Epithelial cell of prostate (primary cell): ENCODE results near the gene FJX1.
A peak's percentile ranks its signal among the peaks of the same experiment; 100 is the strongest.

Source experiments
- DNase-seq: peaks from one replicate; pipeline ENCODE4 v3.0.0-alpha.2; 2011; ENCODE audit warnings: low read depth, low spot score
- H3K27ac ChIP-seq: fragments of 450-650 bp; 2 replicates; pipeline ENCODE4 v1.5.1; 2017; ENCODE audit warnings: mild to moderate bottlenecking

FJX1 gene, protein sequence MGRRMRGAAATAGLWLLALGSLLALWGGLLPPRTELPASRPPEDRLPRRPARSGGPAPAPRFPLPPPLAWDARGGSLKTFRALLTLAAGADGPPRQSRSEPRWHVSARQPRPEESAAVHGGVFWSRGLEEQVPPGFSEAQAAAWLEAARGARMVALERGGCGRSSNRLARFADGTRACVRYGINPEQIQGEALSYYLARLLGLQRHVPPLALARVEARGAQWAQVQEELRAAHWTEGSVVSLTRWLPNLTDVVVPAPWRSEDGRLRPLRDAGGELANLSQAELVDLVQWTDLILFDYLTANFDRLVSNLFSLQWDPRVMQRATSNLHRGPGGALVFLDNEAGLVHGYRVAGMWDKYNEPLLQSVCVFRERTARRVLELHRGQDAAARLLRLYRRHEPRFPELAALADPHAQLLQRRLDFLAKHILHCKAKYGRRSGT

DNA sequence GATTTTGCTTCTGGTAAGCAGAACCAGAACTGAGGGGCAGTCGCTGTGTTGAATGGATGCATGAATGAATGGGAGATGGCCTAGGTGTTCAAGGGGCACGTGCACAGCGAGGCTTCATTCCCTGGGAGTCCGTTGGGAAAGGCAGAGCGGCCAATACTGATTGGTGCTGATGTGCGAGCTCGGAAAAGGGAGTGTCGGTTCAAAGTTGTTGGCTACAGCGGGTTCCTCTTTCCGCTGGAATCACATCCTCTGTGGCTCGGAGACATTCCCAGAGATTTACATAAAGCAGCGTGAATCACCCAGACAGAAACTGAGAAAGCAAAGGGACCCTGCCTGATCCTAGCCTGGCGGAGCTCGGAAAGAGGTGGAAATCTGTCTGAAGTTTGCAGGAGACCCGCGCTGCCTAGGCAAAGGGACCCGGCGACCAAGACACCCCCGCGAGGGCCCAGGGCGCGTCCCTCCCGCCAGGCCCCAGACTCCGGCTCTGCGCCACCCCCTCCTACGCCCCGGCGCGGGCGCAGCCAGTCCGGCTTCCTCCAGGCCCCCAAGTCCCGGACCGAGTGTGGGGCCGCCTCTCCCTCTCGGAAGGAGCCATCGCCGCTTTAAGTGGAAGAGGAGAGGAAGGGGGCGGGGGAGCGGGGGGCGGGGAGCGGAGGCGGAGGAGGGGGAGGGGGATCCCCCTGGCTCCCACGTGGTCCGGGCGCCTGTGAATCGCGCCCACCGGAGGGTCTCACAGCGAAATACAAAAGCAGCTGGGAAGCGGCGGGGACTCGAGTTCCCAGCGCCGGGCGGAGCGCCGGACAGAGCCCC is at the start of gene FJX1:
Gene FJX1 (plus strand): TSS at position 774 of the 810 bp plus-strand sequence. CDS start 177 bp downstream, outside the sequence.
- DNase-seq, result peak; percentile 51
- H3K27ac ChIP-seq, result peak within 1 kb of the TSS; percentile 98

GRCh38 chr11:35571696-35572095 is 46.6 kb upstream of the FJX1 start:
- DNase-seq, result no peak
- no peak overlapping the region for H3K27ac ChIP-seq

DNA sequence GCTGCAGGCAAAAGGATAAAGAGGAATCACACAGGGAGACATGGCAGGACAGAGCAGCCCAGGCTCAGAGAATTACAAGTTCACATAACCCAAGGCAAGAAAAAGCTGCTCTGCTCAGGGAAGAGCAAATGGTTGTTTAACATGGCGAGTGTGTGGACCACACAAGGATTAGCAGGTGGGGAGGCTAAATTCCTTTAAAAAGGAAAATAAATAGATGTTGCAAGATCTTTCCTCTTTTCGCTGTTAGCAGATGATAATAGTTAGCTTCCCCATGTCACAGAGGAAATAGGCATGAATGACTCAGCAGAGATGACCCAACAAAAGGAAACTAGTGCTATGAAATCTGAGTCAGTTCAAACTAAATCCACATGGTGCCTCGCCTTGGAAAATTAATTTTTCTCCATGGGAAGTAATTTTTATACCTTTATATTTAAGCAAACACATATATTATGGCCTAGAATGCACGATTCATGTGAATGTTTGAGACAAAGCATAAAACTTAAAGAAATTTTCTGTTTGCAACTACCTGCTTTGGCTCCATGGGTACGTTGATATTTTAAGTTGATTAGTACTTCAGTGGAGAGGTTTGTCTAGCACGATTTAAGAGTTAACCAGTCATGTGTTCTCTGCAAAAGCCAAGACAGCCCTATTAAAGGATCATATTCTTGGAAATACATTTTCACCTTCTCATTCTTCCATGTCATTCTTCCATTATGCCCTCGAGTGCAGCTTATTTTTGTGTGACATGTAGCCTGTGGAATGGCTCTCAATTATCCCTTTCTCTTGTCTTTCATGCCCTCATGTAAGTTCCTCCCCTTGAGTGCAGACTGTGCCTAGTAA is 38.5 kb upstream of the FJX1 start:
- H3K27ac ChIP-seq, result peak overlapping the region; percentile 89
- DNase-seq, result no peak

GRCh38 chr11:35580397-35580781 is 37.9 kb upstream of the FJX1 start:
- no peak for DNase-seq
- peak overlapping the region; percentile 89 for H3K27ac ChIP-seq

- no peak for DNase-seq
- no peak overlapping the region for H3K27ac ChIP-seq
These were observed 36.2 kb upstream of the FJX1 start for GRCh38 chr11:35582033-35582432.

DNA sequence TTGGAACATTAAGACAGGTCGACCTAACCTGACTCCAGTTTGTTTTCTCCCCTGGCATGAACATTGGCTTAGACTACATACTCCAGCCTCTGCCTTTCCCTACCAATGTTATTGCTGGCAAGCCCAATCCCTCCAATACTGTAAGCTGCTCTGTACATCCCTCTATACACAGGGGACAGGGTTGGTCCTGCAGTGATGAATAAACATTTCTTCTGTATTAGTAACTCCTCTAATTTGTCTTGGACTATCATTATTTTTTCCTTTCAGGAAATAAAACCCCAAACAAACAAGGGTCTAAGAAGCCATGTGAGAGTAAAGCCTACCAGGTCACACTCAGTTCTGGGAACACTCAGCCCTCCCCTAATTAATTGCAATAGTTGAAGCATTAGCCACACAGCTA is 35.1 kb upstream of the FJX1 start:
- H3K27ac ChIP-seq, result peak overlapping the region; percentile 72
- DNase-seq, result no peak

DNA sequence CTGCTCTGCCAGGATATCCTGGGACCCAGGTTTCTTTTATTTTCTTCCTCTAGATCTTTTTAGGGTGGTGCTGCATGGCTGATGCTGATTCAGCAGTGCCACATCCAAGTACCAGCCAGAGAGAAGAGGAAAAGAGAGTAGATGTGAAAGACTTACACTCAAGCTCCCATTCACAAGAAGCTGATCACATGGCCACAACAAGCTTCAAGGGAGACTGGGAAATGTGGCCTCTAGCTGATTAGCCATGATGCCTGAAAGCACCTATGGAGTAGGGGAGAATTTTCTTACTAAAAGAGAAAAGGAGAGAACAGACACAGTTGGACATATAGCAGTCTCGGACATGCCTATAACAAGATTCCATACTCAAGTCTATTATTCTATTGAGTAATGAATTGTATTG is 34.4 kb upstream of the FJX1 start:
- DNase-seq, result no peak
- H3K27ac ChIP-seq, result peak overlapping the region; percentile 72

GRCh38 chr11:35584321-35584720 is 33.9 kb upstream of the FJX1 start:
- peak overlapping the region; percentile 72 for H3K27ac ChIP-seq

GRCh38 chr11:35585416-35585815 is 32.8 kb upstream of the FJX1 start:
- DNase-seq, result no peak

More at GRCh38 chr11:35584321-35584720, 33.9 kb upstream of the FJX1 start:
- no peak for DNase-seq

GRCh38 chr11:35586222-35586621 is 32.0 kb upstream of the FJX1 start:
- H3K27ac ChIP-seq, result no peak overlapping the region
- DNase-seq, result no peak

More at GRCh38 chr11:35585416-35585815, 32.8 kb upstream of the FJX1 start:
- no peak overlapping the region for H3K27ac ChIP-seq

- no peak overlapping the region for H3K27ac ChIP-seq
- DNase-seq, result no peak
These were observed 30.3 kb upstream of the FJX1 start for GRCh38 chr11:35587972-35588371.

DNA sequence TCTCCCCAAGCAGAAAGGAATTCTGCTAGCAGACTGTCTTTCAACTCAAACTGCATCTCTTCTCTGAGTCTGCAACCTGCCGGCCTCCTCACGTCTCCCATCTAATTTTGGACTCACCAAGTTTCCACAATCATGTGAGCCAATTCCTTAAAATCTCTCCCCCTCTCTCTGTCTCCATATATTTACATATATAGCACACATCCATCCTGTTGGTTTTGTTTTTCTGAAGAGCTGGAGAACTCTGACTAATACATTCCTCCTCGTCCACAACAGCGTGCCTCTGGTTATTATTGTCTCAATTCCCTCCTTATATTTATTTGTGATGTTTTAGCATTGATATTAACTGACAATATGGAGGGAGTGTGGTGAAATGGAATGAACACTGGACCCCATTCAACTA is 29.6 kb upstream of the FJX1 start:
- no peak for DNase-seq
- no peak overlapping the region for H3K27ac ChIP-seq

- H3K27ac ChIP-seq, result no peak overlapping the region
- no peak for DNase-seq
These were observed 29.0 kb upstream of the FJX1 start for GRCh38 chr11:35589281-35589680.

GRCh38 chr11:35590412-35590811 is 27.8 kb upstream of the FJX1 start:
- H3K27ac ChIP-seq, result no peak overlapping the region
- DNase-seq, result no peak

- DNase-seq, result peak; percentile 68
- H3K27ac ChIP-seq, result peak overlapping the region; percentile 27
These were observed 25.1 kb upstream of the FJX1 start for GRCh38 chr11:35593143-35593542.

GRCh38 chr11:35594680-35595079 is 23.6 kb upstream of the FJX1 start:
- no peak overlapping the region for H3K27ac ChIP-seq
- no peak for DNase-seq

DNA sequence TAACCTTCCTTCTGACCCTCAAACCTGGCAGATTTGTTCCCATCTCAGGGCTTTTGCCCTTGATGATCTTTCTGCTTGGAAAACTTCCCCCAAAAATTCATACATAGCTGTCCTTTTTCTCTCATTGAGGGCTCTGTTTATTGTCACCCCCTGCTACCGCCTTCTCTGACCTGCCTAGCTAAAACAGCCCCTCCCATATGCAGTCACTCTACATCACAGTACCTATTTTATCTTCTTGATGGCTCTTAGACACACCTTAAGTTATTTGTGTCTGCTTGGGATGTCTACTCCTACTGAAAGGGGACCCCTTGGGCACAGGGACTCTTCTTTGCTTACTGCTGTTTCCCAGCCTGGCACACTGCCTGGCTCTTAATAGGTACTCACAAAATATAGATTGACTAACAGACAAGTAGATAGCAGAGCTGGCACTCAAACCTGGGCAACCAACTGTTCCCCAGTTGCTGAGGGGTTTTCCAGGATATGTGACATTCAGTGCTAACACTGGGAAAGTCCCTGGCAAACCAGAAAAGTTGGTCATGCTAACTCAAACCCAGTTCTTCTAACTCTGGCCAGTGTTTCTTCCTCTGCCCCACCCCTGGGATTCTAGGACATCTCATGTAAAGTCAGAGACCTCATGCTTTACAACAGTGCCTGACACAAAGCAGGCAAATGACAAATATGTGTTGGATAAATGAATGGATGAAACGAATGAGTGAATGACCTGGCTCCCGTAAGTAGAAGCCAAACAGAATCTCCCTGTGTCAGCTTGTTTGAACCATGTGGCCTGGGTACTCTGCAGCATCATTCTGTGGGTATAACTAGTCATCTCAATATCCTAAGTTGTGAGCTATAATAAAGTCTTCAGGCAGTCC is 19.8 kb upstream of the FJX1 start:
- H3K27ac ChIP-seq, result no peak overlapping the region
- no peak for DNase-seq

DNA sequence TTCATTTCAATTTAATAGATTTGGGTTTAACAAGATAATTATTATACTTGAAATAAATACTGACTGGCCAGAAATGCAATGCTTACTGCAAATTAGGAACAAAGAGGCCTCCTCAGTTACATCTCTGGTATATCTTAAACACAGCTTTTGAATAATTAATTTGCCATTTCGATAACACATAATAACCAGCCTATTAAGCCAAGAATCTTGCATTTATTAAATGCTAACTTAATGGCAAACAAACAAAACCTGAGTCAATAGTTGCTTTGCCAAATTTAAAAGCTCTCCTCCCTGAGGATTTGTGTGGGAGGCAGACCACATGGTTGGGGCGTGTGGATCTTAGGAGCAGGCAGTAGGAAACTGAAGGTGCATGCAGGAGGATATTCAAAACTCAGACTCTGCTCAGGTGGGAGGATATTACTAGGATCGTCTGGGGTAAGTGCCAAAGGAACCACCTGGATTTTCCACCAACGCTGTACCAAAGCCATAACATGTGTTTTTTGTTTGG is 17.9 kb upstream of the FJX1 start:
- DNase-seq, result no peak
- H3K27ac ChIP-seq, result no peak overlapping the region

GRCh38 chr11:35602160-35602793 is 16.0 kb upstream of the FJX1 start:
- no peak overlapping the region for H3K27ac ChIP-seq
- no peak for DNase-seq
